DMS 273 treated with DMSO at 0.1 percent for 48 hours (cell line): ENCODE data around the gene TRPM6.

Experiments
- DNase-seq: peaks from one replicate; lab custom pipeline; 2025; lab: John Stamatoyannopoulos, UW

Gene TRPM6

GRCh38 chr9:74711341-74711740 is 176.4 kb downstream of the TRPM6 start:
- DNase-seq: no peak

GRCh38 chr9:74697535-74697934 is 190.2 kb downstream of the TRPM6 start:
- no peak for DNase-seq

DNA sequence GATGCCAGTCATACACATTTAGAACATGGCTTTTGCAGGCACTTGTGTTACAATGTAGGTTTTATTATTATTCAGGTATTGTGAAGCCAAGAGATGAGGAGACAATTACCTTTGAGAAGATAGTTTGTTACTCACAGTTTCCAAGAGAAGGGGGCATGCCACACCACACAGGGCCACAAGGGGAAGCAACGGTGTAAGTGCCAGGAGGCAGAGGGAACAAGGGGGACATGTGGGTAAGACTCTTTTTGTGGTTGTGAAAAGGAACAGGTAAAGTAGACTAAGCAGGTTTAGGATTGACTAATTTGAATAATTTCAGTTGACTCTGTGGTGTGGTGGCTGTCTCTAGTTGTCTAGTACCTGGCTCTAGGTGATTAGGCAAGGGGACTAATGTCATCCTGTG is 191.2 kb downstream of the TRPM6 start:
- DNase-seq: no peak

GRCh38 chr9:74691058-74691457 is 196.7 kb downstream of the TRPM6 start:
- no peak for DNase-seq

DNA sequence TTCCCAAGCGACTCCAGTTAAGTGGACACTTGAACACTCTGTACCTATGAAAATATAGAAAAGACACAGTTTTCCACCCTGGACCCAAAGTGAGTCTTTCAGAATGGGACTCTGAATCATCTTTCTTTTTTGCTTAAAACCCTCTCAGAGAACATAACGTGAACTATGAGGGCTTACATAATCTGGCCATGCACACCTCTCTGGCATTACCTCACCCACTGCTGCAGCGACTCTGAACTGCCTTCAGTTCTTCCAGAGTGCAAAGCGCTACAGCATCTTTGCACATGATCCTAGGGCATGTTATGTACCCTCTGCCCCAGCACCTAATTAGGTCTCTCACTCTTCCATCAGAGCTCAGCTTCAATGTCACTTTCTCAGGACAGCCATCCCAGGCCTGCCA is 204.4 kb downstream of the TRPM6 start:
- no peak for DNase-seq

- no peak for DNase-seq
Observed at GRCh38 chr9:74681906-74682305, 205.8 kb downstream of the TRPM6 start.

GRCh38 chr9:74674077-74674476 is 213.6 kb downstream of the TRPM6 start:
- no peak for DNase-seq
